HepG2 (cell line): ENCODE measurements around the gene LSM2. TPM values are rescaled to one million over a fixed set of nuclear protein-coding genes. Genes with fewer than 3 reads are reported as not detected.

ENCODE experiments used
- AGO1 ChIP-seq: fragments of 200-400 bp; formaldehyde crosslinking; IDR thresholded peaks from 2 replicates; pipeline ENCODE4 v1.6.1; 2017; ENCODE audit warnings: mild to moderate bottlenecking, low read depth, low read length, moderate library complexity; ENCODE audit not compliant: poor library complexity, severe bottlenecking
- BRCA1 ChIP-seq: sonication (generic); formaldehyde crosslinking; IDR thresholded peaks from 2 replicates; pipeline ENCODE4 v1.4.0; 2020; ENCODE audit warnings: missing genetic modification reagents
- CHD2 ChIP-seq: IDR thresholded peaks from 2 replicates; pipeline ENCODE4 v1.6.1; 2011; ENCODE audit warnings: low read depth, low read length, improper control_type of control experiment
- DRAP1 ChIP-seq: IDR thresholded peaks from 2 replicates; pipeline ENCODE4 v1.6.1; 2016; ENCODE audit warnings: missing genetic modification reagents, missing compliant biosample characterization
- ERF ChIP-seq: IDR thresholded peaks from 2 replicates; pipeline ENCODE4 v1.6.1; 2018; ENCODE audit warnings: missing biosample characterization, missing genetic modification reagents
- KIAA2018 ChIP-seq: sonication (generic); formaldehyde crosslinking; IDR thresholded peaks from 2 replicates; pipeline ENCODE4 v1.5.0; 2020; ENCODE audit warnings: mild to moderate bottlenecking, missing genetic modification reagents, borderline replicate concordance
- MEIS2 ChIP-seq: sonication (generic); formaldehyde crosslinking; IDR thresholded peaks from 2 replicates; pipeline ENCODE4 v1.9.0; 2021; ENCODE audit warnings: mild to moderate bottlenecking, missing genetic modification reagents
- MIER2 ChIP-seq: IDR thresholded peaks from 2 replicates; pipeline ENCODE4 v1.6.1; 2016; ENCODE audit warnings: missing biosample characterization, missing genetic modification reagents
- NFYB ChIP-seq: sonication (generic); formaldehyde crosslinking; IDR thresholded peaks from 2 replicates; pipeline ENCODE4 v1.4.0; 2020; ENCODE audit warnings: missing genetic modification reagents
- RFX3 ChIP-seq: IDR thresholded peaks from 2 replicates; pipeline ENCODE4 v1.6.1; 2016; ENCODE audit warnings: missing biosample characterization, missing genetic modification reagents
- TARDBP ChIP-seq: sonication (generic); formaldehyde crosslinking; IDR thresholded peaks from 2 replicates; pipeline ENCODE4 v1.8.0; 2022; ENCODE audit warnings: mild to moderate bottlenecking, missing genetic modification reagents
- ZBTB7B ChIP-seq: sonication (generic); formaldehyde crosslinking; IDR thresholded peaks from 2 replicates; pipeline ENCODE4 v1.4.0; 2020; ENCODE audit warnings: missing genetic modification reagents
- ZNF484 ChIP-seq: sonication (generic); formaldehyde crosslinking; IDR thresholded peaks from 2 replicates; pipeline ENCODE4 v1.5.1; 2020; ENCODE audit warnings: mild to moderate bottlenecking, low read depth, missing genetic modification reagents, borderline replicate concordance
- ZNF552 ChIP-seq: sonication (generic); formaldehyde crosslinking; IDR thresholded peaks from 2 replicates; pipeline ENCODE4 v1.9.0; 2022; ENCODE audit warnings: missing genetic modification reagents, mild to moderate bottlenecking, borderline replicate concordance
- ZNF563 ChIP-seq: sonication (generic); formaldehyde crosslinking; IDR thresholded peaks from 2 replicates; pipeline ENCODE4 v1.8.0; 2022; ENCODE audit warnings: mild to moderate bottlenecking, moderate library complexity, missing genetic modification reagents
- ZNF660 ChIP-seq: sonication (generic); formaldehyde crosslinking; IDR thresholded peaks from 2 replicates; pipeline ENCODE4 v1.5.1; 2020; ENCODE audit warnings: mild to moderate bottlenecking, low read depth, missing genetic modification reagents, borderline replicate concordance
- ZNF674 ChIP-seq: sonication (generic); formaldehyde crosslinking; IDR thresholded peaks from 2 replicates; pipeline ENCODE4 v1.5.0; 2020; ENCODE audit warnings: low read depth, mild to moderate bottlenecking, missing genetic modification reagents
- ZNF800 ChIP-seq: sonication (generic); formaldehyde crosslinking; IDR thresholded peaks from 2 replicates; pipeline ENCODE4 v1.4.0; 2020; ENCODE audit warnings: missing genetic modification reagents
- ZNF839 ChIP-seq: sonication (generic); formaldehyde crosslinking; IDR thresholded peaks from 2 replicates; pipeline ENCODE4 v1.4.0; 2020; ENCODE audit warnings: missing genetic modification reagents, mild to moderate bottlenecking, borderline replicate concordance
- polyA plus RNA-seq, 8 experiments: library from polyadenylated mRNA; depleted of rRNA in 3 of 8; stranded (reverse) in 7 of 8; unstranded in 1 of 8; fragments of >200 nt; fragmentation: Illumina TruSeq in 4 of 8; extraction: Trizol in 4 of 8; gene quantifications; 2 replicates each; pipeline versions ENCODE4 v1.2.1 to v1.2.3, GENCODE V29; 2011 to 2016; ENCODE audit warnings: low read depth in 4 of 8, missing spikeins in 1 of 8, mixed read lengths in 1 of 8; ENCODE audit not compliant: insufficient read depth in 1 of 8
- total RNA-seq, 5 experiments: library from RNA; depleted of rRNA; stranded (reverse); fragments of >200 nt; fragmentation: Illumina TruSeq; extraction: Trizol; gene quantifications; 2 replicates each; pipeline ENCODE4 v1.2.3, GENCODE V29; 2016; ENCODE audit warnings: low read depth in 1 of 5

LSM2 gene
- total and polyA plus RNA-seq, 2 of the 13 experiments (the other 11 are each of a cell fraction or from before 2014, with no cell fraction given) = 69.4 to 90.5 TPM

- peak; percentile 89 for TF ChIP-seq BRCA1 (CRISPR knock-in tag)
- no peak for TF ChIP-seq NFYB
- TF ChIP-seq KIAA2018 = 0 out of 2 replicates have a peak, but pooled peaks have one; percentile 23
- TF ChIP-seq ZNF839 = 0 out of 2 replicates have a peak, but pooled peaks have one; percentile 28
- TF ChIP-seq ZNF674 (CRISPR knock-in tag) = 0 out of 2 replicates have a peak, but pooled peaks have one; percentile 88
- 0 out of 2 replicates have a peak, but pooled peaks have one; percentile 9 for TF ChIP-seq CHD2
- no peak for TF ChIP-seq DRAP1
- TF ChIP-seq TARDBP (CRISPR knock-in tag) = peak; percentile 71
- TF ChIP-seq ZBTB7B = peak; percentile 80
- TF ChIP-seq ERF (CRISPR knock-in tag) = peak; percentile 93
- TF ChIP-seq RFX3 (CRISPR knock-in tag) = no peak
- peak; percentile 77 for TF ChIP-seq ZNF800 (CRISPR knock-in tag)
- TF ChIP-seq ZNF563 (CRISPR knock-in tag) = peak; percentile 80; the same call in 1 of the 2 replicates
- TF ChIP-seq ZNF552 (CRISPR knock-in tag) = 0 out of 2 replicates have a peak, but pooled peaks have one; percentile 40
- TF ChIP-seq AGO1 = no peak
- no peak for TF ChIP-seq MIER2
- TF ChIP-seq ZNF484 (CRISPR knock-in tag) = no peak
- TF ChIP-seq MEIS2 (CRISPR knock-in tag) = peak; percentile 88
- no peak for TF ChIP-seq ZNF660 (CRISPR knock-in tag)
Observed at GRCh38 chr6:31795616-31796298, 11.0 kb downstream of the LSM2 start, which contains the start of gene VARS1 (continued).
